OCI-LY7 (cell line): ENCODE measurements around the gene GK. TPM values are rescaled to one million over a fixed set of nuclear protein-coding genes. Genes with fewer than 3 reads are reported as not detected.

Source experiments
- BruUV-seq: library from RNA; stranded (reverse); fragments of 400-500 nt; replicated peaks from 2 replicates; lab custom pipeline; 2021; lab: Mats Ljungman, UMichigan
- CTCF ChIA-PET: fragments of 300-600 bp; sonication (Branson Sonifier 250); formaldehyde crosslinking; loops from one replicate; lab custom pipeline; 2022; ENCODE audit warnings: antibody characterized with exemption; ENCODE audit not compliant: unreplicated experiment; lab: Charles Lee
- POLR2A ChIA-PET: fragments of 300-600 bp; sonication (Branson Sonifier 250); formaldehyde crosslinking; loops from one replicate; lab custom pipeline; 2022; ENCODE audit warnings: antibody characterized with exemption; lab: Charles Lee
- DNase-seq: peaks from one replicate; pipeline ENCODE4 v3.0.0-alpha.2; 2015; ENCODE audit warnings: low spot score
- H2AFZ ChIP-seq: fragments of 200-600 bp; sonication (generic), shearing (Covaris generic); 2 replicates; pipeline ENCODE4 v1.6.1; 2014; ENCODE audit warnings: mild to moderate bottlenecking, antibody characterized with exemption, low read length, moderate library complexity
- H3K27ac ChIP-seq: fragments of 200-600 bp; sonication (generic); 2 replicates; pipeline ENCODE4 v1.5.1; 2014; ENCODE audit warnings: mixed run types, low read depth, mild to moderate bottlenecking, moderate library complexity, low read length, inconsistent platforms; ENCODE audit not compliant: poor library complexity, severe bottlenecking
- H3K36me3 ChIP-seq: fragments of 200-600 bp; sonication (generic); 2 replicates; pipeline ENCODE4 v1.6.1; 2014; ENCODE audit warnings: mild to moderate bottlenecking, antibody characterized with exemption, low read length, moderate library complexity, mixed read lengths; ENCODE audit not compliant: insufficient read depth
- H3K4me1 ChIP-seq: fragments of 200-600 bp; sonication (generic); 2 replicates; pipeline ENCODE4 v1.5.1; 2014; ENCODE audit warnings: mild to moderate bottlenecking, low read length; ENCODE audit not compliant: insufficient read depth, poor library complexity, severe bottlenecking
- H3K4me2 ChIP-seq: fragments of 200-600 bp; sonication (generic); 2 replicates; pipeline ENCODE4 v1.6.1; 2014; ENCODE audit warnings: mild to moderate bottlenecking, low read length
- H3K4me3 ChIP-seq: fragments of 200-600 bp; sonication (generic); 2 replicates; pipeline ENCODE4 v1.5.1; 2014; ENCODE audit warnings: mild to moderate bottlenecking, low read depth, low read length; ENCODE audit not compliant: poor library complexity, severe bottlenecking
- H3K79me2 ChIP-seq: fragments of 200-600 bp; sonication (generic); 2 replicates; pipeline ENCODE4 v1.6.1; 2016; ENCODE audit warnings: low read depth, mild to moderate bottlenecking, low read length, moderate library complexity, mixed read lengths; ENCODE audit not compliant: insufficient read depth
- H3K9me2 ChIP-seq: fragments of 200-600 bp; sonication (generic); 2 replicates; pipeline ENCODE4 v1.6.1; 2016; ENCODE audit warnings: mild to moderate bottlenecking, low read length, mixed read lengths; ENCODE audit not compliant: insufficient read depth
- H3K9me3 ChIP-seq: fragments of 200-600 bp; sonication (generic); 2 replicates; pipeline ENCODE4 v1.6.1; 2014; ENCODE audit warnings: mild to moderate bottlenecking, mixed run types, low read length, mixed read lengths
- H4K20me1 ChIP-seq: fragments of 200-600 bp; sonication (generic); 2 replicates; pipeline ENCODE4 v1.6.1; 2014; ENCODE audit warnings: mild to moderate bottlenecking, antibody characterized with exemption, low read length, moderate library complexity, mixed read lengths; ENCODE audit not compliant: insufficient read depth
- EZH2phosphoT487 ChIP-seq: fragments of 200-600 bp; sonication (generic); IDR thresholded peaks from 2 replicates; pipeline ENCODE4 v1.6.1; 2018; ENCODE audit warnings: low read depth, borderline replicate concordance, mild to moderate bottlenecking, mixed run types, antibody characterized with exemption, low read length, moderate library complexity, mixed read lengths
- intact Hi-C: fragments of 100-400 bp; cut with micrococcal nuclease; formaldehyde crosslinking; loops from one replicate; pipeline ENCODE4 v1.10.0; 2022; ENCODE audit not compliant: unreplicated experiment
- total RNA-seq, 2 experiments: library from RNA; depleted of rRNA in 1 of 2; stranded (reverse); fragments of >200 nt in 1 of 2; shearing (Covaris generic) in 1 of 2; gene quantifications; 2 replicates each; pipeline ENCODE4 v1.2.3, GENCODE V29; 2014 to 2022
- TF ChIP-seq, protein P1 (sequence below): fragments of 200-600 bp; sonication (generic); conservative IDR thresholded peaks from 2 replicates; pipeline ENCODE4 v1.5.1; 2014; ENCODE audit warnings: mild to moderate bottlenecking, antibody characterized with exemption, low read length, moderate library complexity, mixed read lengths

GK gene
- total RNA-seq, 2 experiments from 2014 or later, result 10.1 to 19.7 TPM

DNA sequence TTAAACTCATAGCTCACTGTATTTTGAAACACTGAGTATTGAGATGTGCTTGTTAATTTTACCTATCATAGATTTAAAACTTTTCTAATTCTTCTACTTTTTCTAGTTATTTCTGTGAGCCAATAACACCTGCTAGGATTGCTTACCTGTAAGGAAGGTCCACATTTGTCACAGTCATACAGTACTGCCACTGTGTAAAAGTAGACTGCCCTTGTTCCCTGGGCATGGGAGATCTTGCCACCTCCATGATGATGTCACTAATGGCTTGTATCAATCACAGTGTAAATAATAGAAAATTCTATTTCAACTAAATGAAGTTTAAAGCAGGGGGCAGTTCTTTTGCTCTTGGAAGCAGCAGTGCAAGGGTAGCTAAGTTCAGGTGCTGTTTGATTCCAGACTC is 35.9 kb downstream of the GK start:
- CTCF ChIA-PET, result no interaction called here
- TF ChIP-seq EZH2phosphoT487, result no peak
- TF ChIP-seq, protein P1, sequence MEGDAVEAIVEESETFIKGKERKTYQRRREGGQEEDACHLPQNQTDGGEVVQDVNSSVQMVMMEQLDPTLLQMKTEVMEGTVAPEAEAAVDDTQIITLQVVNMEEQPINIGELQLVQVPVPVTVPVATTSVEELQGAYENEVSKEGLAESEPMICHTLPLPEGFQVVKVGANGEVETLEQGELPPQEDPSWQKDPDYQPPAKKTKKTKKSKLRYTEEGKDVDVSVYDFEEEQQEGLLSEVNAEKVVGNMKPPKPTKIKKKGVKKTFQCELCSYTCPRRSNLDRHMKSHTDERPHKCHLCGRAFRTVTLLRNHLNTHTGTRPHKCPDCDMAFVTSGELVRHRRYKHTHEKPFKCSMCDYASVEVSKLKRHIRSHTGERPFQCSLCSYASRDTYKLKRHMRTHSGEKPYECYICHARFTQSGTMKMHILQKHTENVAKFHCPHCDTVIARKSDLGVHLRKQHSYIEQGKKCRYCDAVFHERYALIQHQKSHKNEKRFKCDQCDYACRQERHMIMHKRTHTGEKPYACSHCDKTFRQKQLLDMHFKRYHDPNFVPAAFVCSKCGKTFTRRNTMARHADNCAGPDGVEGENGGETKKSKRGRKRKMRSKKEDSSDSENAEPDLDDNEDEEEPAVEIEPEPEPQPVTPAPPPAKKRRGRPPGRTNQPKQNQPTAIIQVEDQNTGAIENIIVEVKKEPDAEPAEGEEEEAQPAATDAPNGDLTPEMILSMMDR, result no peak
- H3K36me3 ChIP-seq, result no peaks in the 10 kb centered on the region
- H4K20me1 ChIP-seq, result no peaks in the 10 kb centered on the region
- H3K4me2 ChIP-seq, result no peak overlapping the region
- no peak for DNase-seq
- no peak overlapping the region for H3K4me3 ChIP-seq
- no peaks in the 10 kb centered on the region for H3K9me3 ChIP-seq
- no peaks in the 10 kb centered on the region for H3K79me2 ChIP-seq
- H3K27ac ChIP-seq, result no peak overlapping the region
- no peaks in the 10 kb centered on the region for H3K4me1 ChIP-seq
- no peaks in the 10 kb centered on the region for H3K9me2 ChIP-seq
- no peak overlapping the region for H2AFZ ChIP-seq
- intact Hi-C loops, result no loop called here
- POLR2A ChIA-PET, result interaction anchor here (0.7 to 1.1 kb wide), 2 partner anchors 10 to 1278 kb away, joined by 3 to 4 read pairs; no protein-coding TSS in a partner anchor
- no TSS peak for BruUV-seq

DNA sequence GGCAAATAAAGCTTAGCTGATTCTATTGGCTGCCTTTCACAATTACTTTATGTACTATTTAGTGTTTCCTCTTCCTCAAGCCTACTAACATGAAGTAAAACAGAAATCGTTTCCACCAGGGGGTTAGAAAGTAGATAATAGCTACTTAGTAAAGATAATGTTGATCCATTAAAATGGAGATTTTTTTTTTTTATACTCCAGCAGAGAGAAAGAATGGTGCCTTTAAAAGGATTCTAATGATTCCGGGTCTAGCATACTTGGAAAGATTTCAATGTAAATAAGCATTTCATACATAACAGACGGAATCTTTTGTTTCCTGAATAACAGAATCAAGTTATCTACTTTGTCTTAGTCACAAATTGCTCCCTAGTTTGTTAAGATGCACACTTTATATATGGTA is 37.1 kb downstream of the GK start:
- TF ChIP-seq, protein P1, result no peak
- no peak for TF ChIP-seq EZH2phosphoT487
- H3K27ac ChIP-seq, result no peak overlapping the region
- no peaks in the 10 kb centered on the region for H3K36me3 ChIP-seq
- no peak overlapping the region for H3K4me2 ChIP-seq
- intact Hi-C loops, result no loop called here
- H3K9me3 ChIP-seq, result no peaks in the 10 kb centered on the region
- H3K4me3 ChIP-seq, result no peak overlapping the region
- no peak overlapping the region for H2AFZ ChIP-seq
- POLR2A ChIA-PET, result interaction anchor here (0.6 to 0.7 kb wide), 3 partner anchors 14 to 333 kb away, joined by 3 read pairs; no protein-coding TSS in a partner anchor
- CTCF ChIA-PET, result no interaction called here
- no TSS peak for BruUV-seq
- no peaks in the 10 kb centered on the region for H3K4me1 ChIP-seq
- no peaks in the 10 kb centered on the region for H4K20me1 ChIP-seq
- no peaks in the 10 kb centered on the region for H3K9me2 ChIP-seq
- H3K79me2 ChIP-seq, result no peaks in the 10 kb centered on the region
- no peak for DNase-seq

DNA sequence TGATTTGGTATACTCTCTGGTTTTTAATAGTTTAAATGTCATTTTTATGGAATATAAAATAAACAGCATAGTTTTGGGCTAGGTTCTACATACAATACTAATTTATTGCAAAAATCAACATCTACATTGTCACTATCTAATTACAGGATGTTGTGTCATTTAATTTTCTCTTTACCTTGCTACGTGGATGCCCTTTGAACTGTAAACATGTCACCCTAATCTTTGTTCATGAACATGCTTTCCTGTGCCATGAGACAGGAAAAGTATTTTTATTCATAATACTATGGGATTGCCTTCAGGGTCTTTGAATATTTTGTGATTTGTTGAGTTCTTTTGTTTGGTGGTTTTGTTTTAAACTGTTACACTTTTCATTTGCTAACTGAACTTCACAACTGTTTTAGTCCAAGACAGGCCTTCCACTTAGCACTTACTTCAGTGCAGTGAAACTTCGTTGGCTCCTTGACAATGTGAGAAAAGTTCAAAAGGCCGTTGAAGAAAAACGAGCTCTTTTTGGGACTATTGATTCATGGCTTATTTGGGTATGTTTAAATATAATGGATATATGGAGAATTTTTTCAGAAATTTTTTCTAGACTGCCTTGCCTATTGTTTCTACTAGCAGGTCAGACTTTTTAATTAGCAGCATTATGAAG is 40.9 kb downstream of the GK start:
- intact Hi-C loops, result no loop called here
- H3K4me1 ChIP-seq, result no peaks in the 10 kb centered on the region
- H3K36me3 ChIP-seq, result peaks cover 4% of the 10 kb centered on the region; the same call in 1 of the 2 replicates
- no peaks in the 10 kb centered on the region for H3K9me2 ChIP-seq
- H3K4me3 ChIP-seq, result no peak overlapping the region
- BruUV-seq, result no TSS peak
- TF ChIP-seq, protein P1, result no peak
- no peak for TF ChIP-seq EZH2phosphoT487
- ChIA-PET CTCF (no interaction called here), POLR2A (interaction anchor here (0.5 to 1.3 kb wide), 3 partner anchors 12 to 28 kb away, joined by 3 to 8 read pairs (median 3); no protein-coding TSS in a partner anchor)
- H3K4me2 ChIP-seq, result no peak overlapping the region
- H3K79me2 ChIP-seq, result no peaks in the 10 kb centered on the region
- H3K27ac ChIP-seq, result no peak overlapping the region
- DNase-seq, result no peak
- no peaks in the 10 kb centered on the region for H4K20me1 ChIP-seq
- H2AFZ ChIP-seq, result no peak overlapping the region
- no peaks in the 10 kb centered on the region for H3K9me3 ChIP-seq
